ENCODE results near the gene CCDC15.

The CCDC15 gene

GRCh38 chr11:124953753-124954589 lies at the start of gene CCDC15:
Gene CCDC15, plus strand, starts transcription at chr11:124954202. Its CDS starts 531 bp downstream, at chr11:124954733.
- DNase-seq (ENCODE audit: low read depth in 2 of 2) = peak; percentile 92 to 95

GRCh38 chr11:124915541-124916369 lies 38.2 kb upstream of the CCDC15 start:
- no peak for DNase-seq (ENCODE audit: low read depth in 2 of 2)

- no peak for DNase-seq (ENCODE audit: low read depth in 2 of 2)
These were observed 37.7 kb upstream of the CCDC15 start for GRCh38 chr11:124916370-124916710.

- no peak for DNase-seq (ENCODE audit: low read depth in 2 of 2)
These were observed 36.8 kb upstream of the CCDC15 start for GRCh38 chr11:124917115-124917637.

- DNase-seq (ENCODE audit: low read depth in 2 of 2) = no peak
These were observed 35.1 kb upstream of the CCDC15 start, which contains the start of gene HEPN1 for GRCh38 chr11:124918950-124919349. Gene HEPN1, plus strand, starts transcription at chr11:124919250.

GRCh38 chr11:124919898-124920297 lies 34.1 kb upstream of the CCDC15 start:
- no peak for DNase-seq (ENCODE audit: low read depth in 2 of 2)

GRCh38 chr11:124920356-124920755 lies 33.6 kb upstream of the CCDC15 start:
- DNase-seq (ENCODE audit: low read depth in 2 of 2) = no peak

GRCh38 chr11:124920870-124921609 lies 33.0 kb upstream of the CCDC15 start:
- DNase-seq (ENCODE audit: low read depth in 2 of 2) = peak; percentile 70 to 72

- DNase-seq (ENCODE audit: low read depth in 2 of 2) = no peak
These were observed 31.2 kb upstream of the CCDC15 start for GRCh38 chr11:124922831-124923230.

- DNase-seq (ENCODE audit: low read depth in 2 of 2) = no peak
These were observed 30.7 kb upstream of the CCDC15 start for GRCh38 chr11:124923296-124923695.

GRCh38 chr11:124928942-124929665 lies 24.9 kb upstream of the CCDC15 start:
- DNase-seq (ENCODE audit: low read depth in 2 of 2) = no peak

- DNase-seq (ENCODE audit: low read depth in 2 of 2) = no peak
These were observed 23.2 kb upstream of the CCDC15 start for GRCh38 chr11:124930799-124931198.

- no peak for DNase-seq (ENCODE audit: low read depth in 2 of 2)
These were observed 19.0 kb upstream of the CCDC15 start for GRCh38 chr11:124934862-124935547.

GRCh38 chr11:124935548-124936514 lies 18.2 kb upstream of the CCDC15 start, which contains the start of gene HEPACAM:
Gene HEPACAM, minus strand, starts transcription at chr11:124936047. Its CDS starts 41 bp downstream, at chr11:124936006.
- no peak for DNase-seq (ENCODE audit: low read depth in 2 of 2)

- DNase-seq (ENCODE audit: low read depth in 2 of 2) = no peak
These were observed 16.6 kb upstream of the CCDC15 start for GRCh38 chr11:124937336-124937935.

GRCh38 chr11:124938206-124938765 lies 15.7 kb upstream of the CCDC15 start:
- DNase-seq (ENCODE audit: low read depth in 2 of 2) = no peak

GRCh38 chr11:124938970-124939369 lies 15.0 kb upstream of the CCDC15 start:
- no peak for DNase-seq (ENCODE audit: low read depth in 2 of 2)

- DNase-seq (ENCODE audit: low read depth in 2 of 2) = no peak
These were observed 12.3 kb upstream of the CCDC15 start for GRCh38 chr11:124941703-124942102.

All from activated CD8-positive, alpha-beta memory T cell treated with anti-CD3 and anti-CD28 coated beads for 4 hours (primary cell).